HG02610 (cell line): ENCODE results near the gene TNFRSF17.

Experiments used
- ATAC-seq: cut with Tn5 transposase; IDR thresholded peaks from one replicate; pipeline ENCODE4 v1.9.1; 2021; ENCODE audit warnings: mild to moderate bottlenecking, moderate library complexity; ENCODE audit not compliant: unreplicated experiment

The TNFRSF17 gene

GRCh38 chr16:12000032-12000431, 35.0 kb downstream of the TNFRSF17 start:
- no peak for ATAC-seq

GRCh38 chr16:12002447-12003006, 37.5 kb downstream of the TNFRSF17 start:
- no peak for ATAC-seq

GRCh38 chr16:12006637-12007036, 41.6 kb downstream of the TNFRSF17 start:
- ATAC-seq: no peak

GRCh38 chr16:12009462-12009861, 44.5 kb downstream of the TNFRSF17 start:
- no peak for ATAC-seq

- ATAC-seq: no peak
Observed at GRCh38 chr16:12009922-12010321, 44.9 kb downstream of the TNFRSF17 start.

- ATAC-seq: no peak
Observed at GRCh38 chr16:12010388-12011251, 45.6 kb downstream of the TNFRSF17 start.

- ATAC-seq: no peak
Observed at GRCh38 chr16:12011565-12011964, 46.6 kb downstream of the TNFRSF17 start.

GRCh38 chr16:12016291-12016947, 51.4 kb downstream of the TNFRSF17 start:
- ATAC-seq: no peak

- ATAC-seq: no peak
Observed at GRCh38 chr16:12017558-12017957, 52.5 kb downstream of the TNFRSF17 start.
